DOHH2 (cell line): ENCODE data around the gene SMAD5.

Source experiments
- H3F3A ChIP-seq: fragments of 200-600 bp; sonication (generic), shearing (Covaris generic); 2 replicates; pipeline ENCODE4 v1.6.0; 2016; ENCODE audit warnings: antibody characterized with exemption, mild to moderate bottlenecking; ENCODE audit not compliant: control insufficient read depth, insufficient read depth
- H3K27ac ChIP-seq: fragments of 200-600 bp; sonication (generic); 2 replicates; pipeline ENCODE4 v1.5.1; 2014; ENCODE audit warnings: low read depth, mild to moderate bottlenecking, low read length, moderate library complexity
- H3K27me3 ChIP-seq: fragments of 200-600 bp; sonication (generic); 2 replicates; pipeline ENCODE4 v1.6.1; 2014; ENCODE audit warnings: mild to moderate bottlenecking, low read length, mixed read lengths; ENCODE audit not compliant: control insufficient read depth
- H3K36me3 ChIP-seq: fragments of 200-600 bp; sonication (generic); 2 replicates; pipeline ENCODE4 v1.6.1; 2014; ENCODE audit warnings: mild to moderate bottlenecking, low read length, moderate library complexity, mixed read lengths; ENCODE audit not compliant: control insufficient read depth
- H3K4me1 ChIP-seq: fragments of 200-600 bp; sonication (generic); 2 replicates; pipeline ENCODE4 v1.6.1; 2014; ENCODE audit warnings: mild to moderate bottlenecking, low read length, mixed read lengths; ENCODE audit not compliant: control insufficient read depth
- H3K4me2 ChIP-seq: fragments of 200-600 bp; sonication (generic); 2 replicates; pipeline ENCODE4 v1.6.0; 2014; ENCODE audit warnings: mild to moderate bottlenecking, low read length, moderate library complexity
- H3K4me3 ChIP-seq: fragments of 200-600 bp; sonication (generic); 2 replicates; pipeline ENCODE4 v1.5.1; 2014; ENCODE audit warnings: mild to moderate bottlenecking, low read length, mixed read lengths
- H3K79me2 ChIP-seq: fragments of 200-600 bp; sonication (generic); 2 replicates; pipeline ENCODE4 v1.6.1; 2014; ENCODE audit warnings: mild to moderate bottlenecking, low read length, mixed read lengths; ENCODE audit not compliant: control insufficient read depth
- H3K9me2 ChIP-seq: fragments of 200-600 bp; sonication (generic); replicated peaks from 2 replicates; pipeline ENCODE4 v1.6.1; 2014; ENCODE audit warnings: mild to moderate bottlenecking, low read length, mixed read lengths; ENCODE audit not compliant: control insufficient read depth
- H3K9me3 ChIP-seq: fragments of 200-600 bp; sonication (generic); 2 replicates; pipeline ENCODE4 v1.6.1; 2014; ENCODE audit warnings: antibody characterized with exemption, low read length, mixed read lengths; ENCODE audit not compliant: control insufficient read depth, insufficient read depth
- H4K20me1 ChIP-seq: fragments of 200-600 bp; sonication (generic); 2 replicates; pipeline ENCODE4 v1.6.0; 2014; ENCODE audit warnings: low read depth, mild to moderate bottlenecking, antibody characterized with exemption, low read length, moderate library complexity; ENCODE audit not compliant: control insufficient read depth, insufficient read depth
- CTCF ChIP-seq: fragments of 200-600 bp; sonication (generic); IDR thresholded peaks from one replicate; pipeline ENCODE4 v1.5.1; 2014; ENCODE audit warnings: antibody characterized with exemption, mild to moderate bottlenecking, low read depth, low read length; ENCODE audit not compliant: poor library complexity, severe bottlenecking
- EZH2phosphoT487 ChIP-seq: fragments of 200-600 bp; sonication (generic); IDR thresholded peaks from 2 replicates; pipeline ENCODE4 v1.6.1; 2017; ENCODE audit warnings: borderline replicate concordance, mild to moderate bottlenecking, antibody characterized with exemption, low read length, moderate library complexity, mixed read lengths

Gene SMAD5

DNA sequence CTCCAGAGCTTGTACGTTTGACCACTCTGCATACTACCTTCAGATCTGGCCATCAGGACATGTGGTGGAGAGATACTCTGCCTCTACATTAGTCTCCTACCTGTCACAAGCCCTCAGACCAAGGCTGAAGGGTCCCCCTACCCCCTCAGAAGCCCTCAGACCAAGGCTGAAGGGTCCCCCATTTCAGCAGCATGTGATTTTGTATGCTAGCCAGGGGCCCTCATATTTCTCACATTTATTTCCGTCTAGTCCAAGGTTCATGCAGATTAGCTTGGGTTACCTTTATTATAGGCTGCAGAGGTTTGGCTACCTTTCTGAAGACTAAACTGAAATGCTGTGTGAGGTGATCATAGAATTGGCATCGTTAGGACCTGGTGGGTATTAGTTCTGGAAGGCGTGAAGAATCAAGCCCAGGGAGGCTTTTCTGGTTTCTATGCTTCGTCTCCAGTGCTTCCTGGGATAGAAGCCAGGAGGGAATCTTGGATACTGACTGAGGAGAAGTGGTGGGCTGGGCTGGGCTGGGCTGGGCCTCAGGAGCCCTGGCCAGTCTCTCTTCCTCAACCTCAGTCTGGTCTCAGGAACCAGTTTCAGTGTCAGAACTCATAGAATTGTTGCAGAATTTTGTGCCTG is 57.6 kb downstream of the SMAD5 start:
- Histone ChIP-seq H3K9me2 (no peaks in the 10 kb centered on the region), H3K4me3 (no peak overlapping the region), H3K27ac (no peak overlapping the region), H3K4me2 (no peak overlapping the region), H3K4me1 (no peaks in the 10 kb centered on the region), H3K9me3 (no peaks in the 10 kb centered on the region), H3K36me3 (peaks cover 26% of the 10 kb centered on the region), H3K79me2 (no peaks in the 10 kb centered on the region), H4K20me1 (no peaks in the 10 kb centered on the region), H3F3A (peaks cover 4% of the 10 kb centered on the region; the same call in 1 of the 2 replicates), H3K27me3 (no peaks in the 10 kb centered on the region)
- TF ChIP-seq EZH2phosphoT487 (no peak), CTCF (no peak)

- peaks cover 22% of the 10 kb centered on the region for H3K36me3 ChIP-seq
- no peak overlapping the region for H3K4me2 ChIP-seq
- H3K9me3 ChIP-seq, result no peaks in the 10 kb centered on the region
- H3K27ac ChIP-seq, result no peak overlapping the region
- H3F3A ChIP-seq, result peaks cover 4% of the 10 kb centered on the region; the same call in 1 of the 2 replicates
- TF ChIP-seq EZH2phosphoT487 (no peak), CTCF (no peak)
- no peaks in the 10 kb centered on the region for H3K79me2 ChIP-seq
- no peaks in the 10 kb centered on the region for H3K9me2 ChIP-seq
- no peaks in the 10 kb centered on the region for H3K4me1 ChIP-seq
- H3K4me3 ChIP-seq, result no peak overlapping the region
- H4K20me1 ChIP-seq, result no peaks in the 10 kb centered on the region
- no peaks in the 10 kb centered on the region for H3K27me3 ChIP-seq
These were observed 58.3 kb downstream of the SMAD5 start for GRCh38 chr5:136190904-136191303.

DNA sequence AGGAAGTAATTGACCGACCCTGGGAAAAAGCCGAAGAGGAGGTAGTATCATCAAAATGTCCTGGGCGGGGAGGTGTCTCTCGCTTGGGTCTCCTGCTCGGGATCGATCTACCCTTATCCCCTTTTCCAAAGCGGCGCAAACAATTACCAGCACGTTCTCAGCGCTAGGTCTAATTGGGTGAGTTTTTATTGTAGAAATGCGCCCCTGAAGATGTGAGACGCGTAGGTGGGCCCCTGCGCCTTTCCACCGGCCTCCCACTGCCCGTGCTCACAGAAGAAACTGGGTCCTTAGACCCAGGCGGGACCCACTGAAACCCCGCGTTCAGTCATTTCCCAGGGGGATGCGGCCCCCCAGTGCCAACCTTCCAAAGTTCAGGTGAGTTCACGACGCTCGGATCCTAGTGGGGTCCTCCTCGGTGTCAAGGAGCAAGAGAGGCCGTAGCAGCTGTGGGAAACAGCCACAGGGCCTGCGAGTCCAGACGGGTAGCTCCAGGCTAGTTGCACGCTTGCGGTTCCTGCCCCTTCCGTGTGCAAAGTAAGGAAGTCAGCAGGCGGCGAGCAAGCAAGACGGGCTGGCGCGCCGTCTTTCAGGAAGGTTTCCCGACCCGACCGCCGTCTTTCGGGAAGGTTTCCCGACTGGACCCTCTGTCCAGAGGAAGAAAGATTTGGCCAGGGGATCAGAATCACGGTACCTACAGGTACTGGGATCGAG is 58.8 kb downstream of the SMAD5 start:
- no peak overlapping the region for H3K4me2 ChIP-seq
- peaks cover 4% of the 10 kb centered on the region; the same call in 1 of the 2 replicates for H3F3A ChIP-seq

More for the DNA sequence above, 58.8 kb downstream of the SMAD5 start:
- Histone ChIP-seq H3K27ac (no peak overlapping the region), H3K79me2 (no peaks in the 10 kb centered on the region), H3K4me1 (no peaks in the 10 kb centered on the region), H3K4me3 (no peak overlapping the region), H3K9me3 (no peaks in the 10 kb centered on the region), H3K9me2 (no peaks in the 10 kb centered on the region), H4K20me1 (no peaks in the 10 kb centered on the region), H3K27me3 (no peaks in the 10 kb centered on the region), H3K36me3 (peaks cover 22% of the 10 kb centered on the region)
- no peak for TF ChIP-seq CTCF
- no peak for TF ChIP-seq EZH2phosphoT487
